ENCODE measurements around the gene NFATC4.

- TF ChIP-seq CTCF (conservative IDR thresholded peaks at IDR 0.05; ENCODE audit: low read depth, low read length) (no peak), CEBPB (IDR thresholded peaks at IDR 0.05; ENCODE audit: low read depth, low read length) (no peak), ELK1 (IDR thresholded peaks at IDR 0.05; ENCODE audit: borderline replicate concordance, low read depth, low read length) (no peak), USF2 (IDR thresholded peaks at IDR 0.05; ENCODE audit: low read depth, low read length) (no peak), POLR2A (IDR thresholded peaks at IDR 0.05; ENCODE audit: low read depth, low read length) (no peak), MAZ (IDR thresholded peaks at IDR 0.05; ENCODE audit: borderline replicate concordance, low read depth, low read length) (no peak)
Observed at GRCh38 chr14:24339284-24340151, 28.5 kb upstream of the NFATC4 start, which contains the start of gene RIPK3.

Data from IMR-90 (cell line).